Ovary (tissue), 9 donors: ENCODE data around the gene BRPF3. TPM values are rescaled to one million over a fixed set of nuclear protein-coding genes. Genes with fewer than 3 reads are reported as not detected.

Experiments used
- DNase-seq, 5 donors: peaks; one replicate each; pipeline ENCODE4 v3.0.0-alpha.2; 2019 to 2020
- H3K27ac ChIP-seq, 2 donors: fragments of 200-600 bp; one replicate each; pipeline versions ENCODE4 v1.5.1 to v1.8.0; 2019 to 2022
- H3K27me3 ChIP-seq: fragments of 200-600 bp; one replicate; pipeline ENCODE4 v1.8.0; 2022
- H3K36me3 ChIP-seq: fragments of 200-600 bp; sonication (generic); one replicate; pipeline ENCODE4 v1.5.1; 2019
- H3K4me1 ChIP-seq: one replicate; pipeline ENCODE4 v1.8.1; 2013; ENCODE audit warnings: mild to moderate bottlenecking, moderate library complexity; ENCODE audit not compliant: insufficient read depth
- H3K4me3 ChIP-seq: fragments of 200-600 bp; sonication (generic); one replicate; pipeline ENCODE4 v1.5.1; 2017
- H3K9me3 ChIP-seq, 2 donors: fragments of 200-600 bp in 1 of 2; sonication (generic) in 1 of 2; one replicate each; pipeline versions ENCODE4 v1.5.1 to v1.8.1; 2013 to 2019; ENCODE audit warnings: mild to moderate bottlenecking in 1 of 2, moderate library complexity in 1 of 2
- CTCF ChIP-seq, 3 donors: fragments of 450-650 bp in 2 of 3; fragments of 200-600 bp in 1 of 3; IDR thresholded peaks; one replicate each; pipeline versions ENCODE4 v1.5.1 to v1.8.0; 2016 to 2022; ENCODE audit warnings: antibody characterized with exemption in 3 of 3, mild to moderate bottlenecking in 1 of 3
- EP300 ChIP-seq: sonication (generic); formaldehyde crosslinking; IDR thresholded peaks from one replicate; pipeline ENCODE4 v1.6.1; 2017; ENCODE audit warnings: antibody characterized with exemption
- POLR2A ChIP-seq: fragments of 450-650 bp; IDR thresholded peaks from one replicate; pipeline ENCODE4 v1.6.1; 2017; ENCODE audit warnings: antibody characterized with exemption, mild to moderate bottlenecking, moderate library complexity
- WGBS, 3 donors: extraction: QIAGEN DNeasy Blood & Tissue Kit in 1 of 3; methylation state at CpG; one replicate each; pipeline versions ENCODE4 v1.1.5 to v1.1.7; 2013 to 2017; 5-methylcytosine and 5-hydroxymethylcytosine counted together
- intact Hi-C, 4 donors: fragments of 100-400 bp; cut with DNase I; formaldehyde crosslinking; loops; one replicate each; pipeline versions ENCODE4 v1.11.0 to v1.15.1; 2022 to 2023
- polyA plus RNA-seq, 2 donors: library from polyadenylated mRNA; stranded (reverse); fragments of 200-250 nt in 1 of 2; fragments of 350-450 nt in 1 of 2; fragmentation: Illumina TruSeq in 1 of 2; extraction: RNeasy Lipid Tissue Mini Kit (QIAGEN cat#74804) in 1 of 2; gene quantifications; one replicate each; pipeline ENCODE4 v1.2.3, GENCODE V29; 2013 to 2014
- total RNA-seq, 7 donors: library from RNA; depleted of rRNA in 2 of 7; stranded (reverse); fragments of >200 nt in 2 of 7; fragmentation: NEBNext Ultra II Directional in 3 of 7; extraction: Animal tissue kit (Norgen Biotek cat#: 25700) in 3 of 7; gene quantifications; one replicate each; pipeline versions ENCODE4 v1.1.0 to v1.2.4, GENCODE V29; 2016 to 2023
- donor health status: DM: no; HTN: no; CAD: no; lungs with moderate emphysema.
- donor health status: DM: no; HTN: no; CAD: no.
- donor health status: Bipolar disorder and iron deficiency.
- donor health status: DM: yes; HTN: yes; CAD: no.
- donor health status: DM: no; HTN: no; CAD: no.
- donor health status: DM: yes; HTN: yes; CAD: no.

The BRPF3 gene
- total and polyA plus RNA-seq, 9 donors, result 15.7 to 34.5 (median 30.3) TPM

GRCh38 chr6:36267731-36268477, 71.4 kb downstream of the BRPF3 start:
- no peak for DNase-seq
- H3K4me3 ChIP-seq, result no peak overlapping the region
- H3K4me1 ChIP-seq, result no peaks in the 10 kb centered on the region
- H3K27me3 ChIP-seq, result no peaks in the 10 kb centered on the region
- H3K9me3 ChIP-seq, result no peaks in the 10 kb centered on the region
- WGBS, 3 donors, result 91 to 94% (median 91%) methylated on average over 4 of the region's 4 CpGs
- H3K36me3 ChIP-seq, result no peaks in the 10 kb centered on the region
- TF ChIP-seq POLR2A, result no peak
- TF ChIP-seq CTCF (IDR thresholded peaks at IDR 0.05), result no peak
- TF ChIP-seq EP300, result no peak
- intact Hi-C loops, result no loop called here
- H3K27ac ChIP-seq, result no peak overlapping the region

- Histone ChIP-seq H3K27me3 (no peaks in the 10 kb centered on the region), H3K9me3 (no peaks in the 10 kb centered on the region), H3K27ac (no peak overlapping the region), H3K4me3 (no peak overlapping the region), H3K36me3 (no peaks in the 10 kb centered on the region), H3K4me1 (no peaks in the 10 kb centered on the region)
- peak in 1 of 5 donors; percentile 57 for DNase-seq
- WGBS, 3 donors, result 44 to 53% (median 45%) methylated on average over 12 of the region's 12 CpGs
- intact Hi-C loops, result no loop called here
- TF ChIP-seq EP300 (no peak), CTCF (IDR thresholded peaks at IDR 0.05) (no peak), POLR2A (no peak)
Measured at GRCh38 chr6:36268478-36269275, 72.1 kb downstream of the BRPF3 start.

GRCh38 chr6:36269834-36270705, 73.5 kb downstream of the BRPF3 start, which contains the start of gene PNPLA1:
Gene PNPLA1, plus strand, starts transcription at chr6:36270060. Its CDS starts 400 bp downstream, at chr6:36270460.
- no peak for TF ChIP-seq CTCF (IDR thresholded peaks at IDR 0.05)
- TF ChIP-seq POLR2A, result no peak
- no peak for TF ChIP-seq EP300
- H3K27ac ChIP-seq, result no peak within 1 kb of the TSS
- H3K9me3 ChIP-seq, result no peaks in the 10 kb centered on the region
- intact Hi-C loops, result no loop called here
- H3K36me3 ChIP-seq, result no peaks in the 10 kb centered on the region
- no peak for DNase-seq
- WGBS, 3 donors, result 81 to 87% (median 82%) methylated on average over 32 of the region's 32 CpGs
- H3K27me3 ChIP-seq, result no peaks in the 10 kb centered on the region
- H3K4me3 ChIP-seq, result no peak within 1 kb of the TSS
- no peaks in the 10 kb centered on the region for H3K4me1 ChIP-seq

GRCh38 chr6:36272234-36272633, 75.7 kb downstream of the BRPF3 start:
- Histone ChIP-seq H3K4me1 (no peaks in the 10 kb centered on the region), H3K27ac (no peak overlapping the region), H3K36me3 (no peaks in the 10 kb centered on the region), H3K9me3 (no peaks in the 10 kb centered on the region), H3K27me3 (no peaks in the 10 kb centered on the region), H3K4me3 (no peak overlapping the region)
- intact Hi-C loops, result no loop called here
- no peak for DNase-seq
- WGBS, 3 donors, result 86 to 90% (median 87%) methylated on average over 8 of the region's 8 CpGs
- TF ChIP-seq CTCF (IDR thresholded peaks at IDR 0.05), result no peak
- no peak for TF ChIP-seq POLR2A
- no peak for TF ChIP-seq EP300
